GM12801 (cell line): ENCODE measurements around the gene GIMAP2.

Experiments used
- CTCF ChIP-seq: IDR thresholded peaks from one replicate; pipeline ENCODE4 v1.5.1; 2011; ENCODE audit warnings: control low read depth; ENCODE audit not compliant: insufficient read length; ENCODE audit errors: extremely low read depth

The GIMAP2 gene

DNA sequence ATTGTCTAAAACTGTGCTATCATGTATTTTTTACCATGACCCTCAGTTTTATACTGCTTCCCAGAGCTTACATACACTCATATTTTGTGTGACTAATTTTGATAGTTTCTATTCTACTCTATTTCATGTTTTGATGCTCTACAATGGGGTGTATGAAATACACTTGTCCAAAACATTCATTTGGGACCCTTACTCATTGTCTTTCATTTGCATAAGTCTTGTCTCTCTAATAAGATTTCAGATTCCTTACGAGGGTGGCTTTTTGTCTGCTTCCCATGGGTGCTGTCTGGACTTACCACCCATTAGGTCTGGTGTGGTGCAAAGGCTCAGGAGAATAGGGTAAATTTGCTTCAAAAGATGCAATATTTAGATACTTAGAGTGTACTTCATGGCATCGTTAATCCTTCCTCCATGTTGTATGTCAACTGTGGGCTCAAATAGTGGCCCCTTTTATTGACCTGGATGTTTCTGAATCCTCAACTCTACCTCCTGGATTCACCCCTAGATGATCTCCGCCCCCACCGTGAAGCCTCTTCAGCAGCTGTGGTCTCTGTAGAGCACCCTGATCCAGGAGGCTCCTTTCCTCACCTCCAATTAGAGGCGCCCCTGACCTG, 48.1 kb downstream of the GIMAP2 start:
- no peak for TF ChIP-seq CTCF

DNA sequence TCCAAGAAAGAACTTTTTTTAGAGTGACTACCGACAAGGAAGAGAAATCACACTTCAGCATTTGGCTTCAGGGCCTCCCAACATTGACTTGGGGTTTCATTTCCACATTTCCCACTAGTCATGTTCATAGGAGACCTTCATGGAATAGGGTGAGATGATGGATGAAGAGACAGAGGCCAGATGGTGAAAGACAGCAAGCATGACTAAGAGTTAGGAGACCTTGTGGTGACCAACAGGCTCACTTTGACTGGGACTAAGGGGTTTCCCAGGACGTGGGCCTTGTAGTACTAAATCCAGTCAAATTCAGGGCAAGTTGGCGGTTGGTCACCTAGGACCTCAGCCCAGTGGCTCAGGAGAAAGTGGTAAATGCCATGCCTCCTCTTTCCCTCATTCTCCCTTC, 48.7 kb downstream of the GIMAP2 start:
- no peak for TF ChIP-seq CTCF

GRCh38 chr7:150735596-150736358, 50.3 kb downstream of the GIMAP2 start:
- TF ChIP-seq CTCF, result no peak

DNA sequence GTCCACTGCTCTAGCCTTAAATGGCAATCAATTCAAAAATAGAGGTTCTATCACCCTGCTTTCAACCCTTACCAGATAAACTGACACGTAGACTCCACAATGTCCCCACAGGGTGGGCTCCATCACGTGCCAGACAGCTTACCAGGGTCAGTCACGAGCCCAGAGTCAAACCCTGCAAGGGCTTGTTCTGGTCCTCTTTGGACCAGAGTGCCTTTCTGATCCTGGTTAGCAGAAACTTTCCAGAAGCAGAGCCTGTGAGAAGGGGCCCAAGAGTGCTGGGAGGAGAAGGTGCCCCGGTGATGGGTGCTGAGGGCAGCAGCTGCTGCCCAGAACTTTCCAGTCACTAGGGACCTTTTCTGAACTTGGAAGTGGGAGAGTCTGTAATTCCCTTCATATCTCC, 51.4 kb downstream of the GIMAP2 start:
- TF ChIP-seq CTCF, result no peak

- no peak for TF ChIP-seq CTCF
These were observed 52.0 kb downstream of the GIMAP2 start, which contains the start of gene GIMAP5 for GRCh38 chr7:150737265-150738055. GIMAP5 (plus strand) TSS chr7:150737418; CDS start chr7:150740885, 3,467 bp downstream.

- no peak for TF ChIP-seq CTCF
These were observed 52.6 kb downstream of the GIMAP2 start for GRCh38 chr7:150738092-150738491.

DNA sequence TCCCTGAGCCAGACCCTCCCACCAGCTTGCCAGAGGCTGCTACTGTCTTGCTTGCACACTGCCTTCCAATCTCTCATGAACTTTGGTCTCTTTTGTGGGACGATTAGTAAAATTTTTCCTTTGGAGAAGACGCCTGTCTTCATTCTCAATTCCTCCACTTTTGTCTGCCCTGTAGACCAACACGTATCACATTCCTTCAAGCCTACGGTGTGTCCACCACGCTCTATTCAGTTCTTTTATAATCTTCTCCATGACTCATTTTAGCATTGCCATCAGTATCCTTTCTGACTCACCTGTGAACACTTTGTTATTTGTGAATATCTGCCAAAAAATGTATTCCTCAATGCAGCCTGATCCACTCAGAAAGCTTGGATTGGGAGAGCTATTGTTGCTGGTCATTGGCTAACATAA, 53.1 kb downstream of the GIMAP2 start:
- no peak for TF ChIP-seq CTCF
